Measurements from ENCODE around the gene SRPRB.
"Not testable (repeated sequence)": the region's sequence is repeated elsewhere in the genome, so short reads cannot be mapped to it uniquely, and the experiment has no call there.

SRPRB gene

DNA sequence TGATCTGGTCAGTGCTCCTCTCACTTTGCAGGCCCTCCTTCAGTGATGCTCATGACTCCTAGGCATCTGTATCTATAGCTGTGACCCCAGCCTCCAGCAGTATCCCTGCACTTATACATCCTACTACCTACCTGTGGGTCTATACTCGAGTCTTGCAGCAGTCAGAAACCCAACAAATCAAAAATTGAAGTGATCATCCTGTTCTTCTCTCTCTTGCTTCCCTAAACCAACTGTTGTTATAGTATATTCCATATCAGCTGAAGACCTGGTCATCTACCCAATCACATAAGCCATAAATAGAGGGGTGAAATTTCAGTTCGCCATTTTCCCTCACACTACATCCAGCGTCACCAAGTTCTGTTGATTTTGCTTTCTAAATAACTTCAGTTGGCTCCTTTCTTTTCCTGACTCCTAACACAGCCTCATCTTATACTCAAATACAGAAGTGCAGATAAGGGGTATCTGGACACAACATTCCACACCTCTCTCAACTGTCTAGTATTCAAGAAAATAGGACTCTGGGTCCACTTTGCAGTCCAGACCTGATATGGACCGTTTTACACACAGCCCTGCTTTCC, 25.9 kb upstream of the SRPRB start:
- no peak for DNase-seq

DNA sequence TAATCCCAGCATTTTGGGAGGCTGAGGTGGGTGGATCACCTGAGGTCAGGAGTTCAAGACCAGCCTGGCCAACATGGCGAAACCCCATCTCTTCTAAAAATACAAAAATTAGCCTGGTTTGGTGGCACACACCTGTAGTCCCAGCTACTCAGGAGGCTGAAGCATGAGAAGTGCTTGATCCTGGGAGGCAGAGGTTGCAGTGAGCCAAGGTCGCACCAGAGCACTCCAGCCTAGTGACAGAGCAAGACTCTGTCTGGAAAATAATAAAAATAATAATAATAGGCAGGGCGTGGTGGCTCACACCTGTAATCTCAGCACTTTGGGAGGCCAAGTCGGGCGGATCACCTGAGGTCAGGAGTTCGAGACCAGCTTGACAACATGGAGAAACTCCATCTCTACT, 24.9 kb upstream of the SRPRB start:
- DNase-seq: not testable (repeated sequence)

DNA sequence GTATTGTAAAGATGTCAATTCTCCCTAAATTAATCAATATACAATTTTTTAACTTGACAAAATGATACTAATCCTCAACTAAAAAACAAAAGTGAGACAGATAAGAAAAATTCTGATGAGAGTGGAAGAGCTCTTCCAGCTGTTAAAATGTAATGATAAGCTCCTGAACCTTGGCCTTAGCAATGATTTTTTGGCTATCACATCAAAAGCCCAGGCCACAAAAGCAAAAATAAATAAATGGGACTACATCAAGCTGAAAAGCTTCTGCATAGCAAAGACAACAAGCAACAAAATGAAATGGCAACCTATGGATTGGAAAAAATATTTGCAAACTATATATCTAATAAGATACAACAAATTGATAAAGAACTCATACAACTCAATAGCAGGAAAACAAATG, 24.0 kb upstream of the SRPRB start:
- DNase-seq: no peak

- DNase-seq: no peak
Observed at GRCh38 chr3:133782454-133782853, 23.2 kb upstream of the SRPRB start.

- DNase-seq: no peak
Observed at GRCh38 chr3:133783762-133784161, 21.9 kb upstream of the SRPRB start.

DNA sequence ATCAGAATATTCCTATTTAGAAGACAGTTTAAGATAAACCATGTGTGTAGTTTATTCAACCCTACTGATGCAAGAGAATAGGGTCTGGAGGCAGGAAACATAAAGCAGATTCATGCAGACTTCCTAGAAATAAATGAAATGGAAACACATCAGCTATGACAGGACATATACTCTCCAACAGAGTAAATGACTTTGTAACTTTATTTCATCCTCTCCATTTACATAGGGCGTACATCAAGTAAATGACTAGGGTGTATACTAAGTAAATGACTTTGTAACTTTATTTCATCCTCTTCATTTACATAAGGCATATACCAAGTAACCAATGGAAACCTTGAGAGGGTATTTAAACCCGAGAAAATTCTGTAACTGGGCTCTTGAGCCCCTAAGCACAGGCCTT, 17.6 kb upstream of the SRPRB start:
- DNase-seq: no peak

DNA sequence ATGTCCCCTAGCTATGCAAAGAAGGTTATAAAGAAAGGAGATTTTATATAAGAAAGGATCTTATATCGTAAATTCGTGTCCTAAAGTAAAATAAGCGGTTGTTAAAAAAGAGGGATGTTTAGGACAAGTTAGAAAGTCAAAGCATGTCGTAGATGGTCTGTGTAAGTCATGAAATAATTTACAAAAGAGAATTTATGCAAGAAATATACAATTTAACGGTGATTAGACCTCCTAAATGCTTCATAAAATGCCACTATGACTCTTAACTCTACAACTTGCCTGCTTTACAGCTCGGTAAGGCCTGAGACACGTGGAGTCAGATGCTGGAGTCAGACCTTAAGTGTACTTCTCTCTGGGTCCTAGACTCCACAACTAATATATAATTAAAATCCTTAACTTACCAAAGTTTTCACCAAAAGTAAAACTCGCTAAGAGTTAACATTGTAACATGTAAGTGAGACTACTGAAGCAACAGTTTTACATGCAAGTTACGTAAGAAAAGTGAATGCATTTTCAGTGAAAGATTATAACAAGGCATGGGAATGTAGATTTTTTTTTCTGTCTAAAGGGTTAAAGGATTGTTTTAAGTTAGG, 13.3 kb upstream of the SRPRB start:
- DNase-seq: no peak

DNA sequence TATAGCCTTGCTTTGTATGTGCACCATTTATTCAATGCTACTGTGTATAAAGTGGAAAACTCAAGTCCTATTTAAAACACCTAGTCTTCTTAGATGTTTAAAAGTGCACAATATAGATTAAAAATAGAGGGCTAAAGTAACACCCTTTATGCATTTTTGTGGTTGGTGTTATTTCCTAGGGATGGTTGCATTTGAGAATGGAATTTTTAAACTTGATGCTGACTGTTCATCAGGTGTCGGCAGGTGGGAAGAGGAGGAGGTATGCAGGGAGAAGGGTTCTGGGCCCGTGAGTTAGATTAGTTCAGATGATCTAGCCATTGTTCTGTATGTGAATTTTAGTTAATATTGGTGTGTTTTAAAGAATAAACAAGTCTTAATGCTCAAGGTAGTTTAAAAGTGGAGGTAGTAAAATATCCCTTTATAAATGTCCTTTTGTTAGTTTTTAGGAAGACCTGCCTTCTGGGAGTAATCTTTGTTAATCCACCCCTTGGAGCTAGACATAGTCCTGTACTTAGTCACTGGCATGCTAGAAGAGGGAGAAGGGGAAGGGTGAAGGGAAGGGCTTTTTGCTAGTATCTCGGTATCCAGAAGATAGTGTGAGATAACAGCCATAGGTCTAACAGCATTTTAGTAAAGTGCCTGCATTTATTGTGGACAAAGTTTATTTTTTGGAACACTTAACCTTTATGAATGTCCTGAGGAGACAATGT, 8.1 kb upstream of the SRPRB start:
- no peak for DNase-seq

- peak; percentile 37 for DNase-seq
Observed at GRCh38 chr3:133799794-133800585, 5.6 kb upstream of the SRPRB start.

DNA sequence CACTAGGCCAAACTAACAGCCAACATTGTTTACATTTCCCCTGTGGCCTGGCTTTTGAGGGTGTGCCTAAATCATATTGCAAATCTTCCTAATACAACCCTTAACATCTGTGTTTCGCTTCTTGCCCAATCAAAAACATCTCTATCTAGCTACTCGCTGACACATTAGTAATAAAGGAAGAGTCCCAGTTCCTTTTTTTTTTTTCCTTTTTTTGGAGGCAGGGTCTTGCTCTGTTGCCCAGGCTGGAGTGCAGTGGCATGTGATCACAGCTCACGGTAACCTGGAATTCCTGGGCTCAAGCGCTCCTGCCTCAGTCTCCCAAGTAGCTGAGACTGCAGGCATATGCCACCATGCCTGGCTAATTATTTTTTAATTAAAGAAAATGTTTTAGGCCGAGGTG, 2.1 kb upstream of the SRPRB start:
- DNase-seq: no peak

GRCh38 chr3:133804896-133805295, 719 bp upstream of the SRPRB start:
- DNase-seq: no peak

DNA sequence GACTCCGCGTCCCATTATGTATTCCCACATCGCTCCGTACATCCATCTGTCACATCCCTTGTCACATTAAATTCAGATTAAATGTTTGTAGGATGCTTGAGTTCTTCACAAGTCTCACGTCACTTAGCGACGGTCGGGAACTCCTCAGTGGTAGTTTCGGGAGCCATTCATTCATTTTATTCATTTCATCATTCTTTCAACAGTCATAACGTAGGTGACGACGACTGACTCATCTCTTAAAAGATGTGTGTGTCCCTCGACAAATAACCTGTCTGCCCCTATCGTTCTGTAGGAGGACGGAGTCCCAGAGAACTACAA, 272 bp upstream of the SRPRB start:
- DNase-seq: no peak

- DNase-seq: no peak
Observed at GRCh38 chr3:133812872-133813271, 7.3 kb downstream of the SRPRB start.

DNA sequence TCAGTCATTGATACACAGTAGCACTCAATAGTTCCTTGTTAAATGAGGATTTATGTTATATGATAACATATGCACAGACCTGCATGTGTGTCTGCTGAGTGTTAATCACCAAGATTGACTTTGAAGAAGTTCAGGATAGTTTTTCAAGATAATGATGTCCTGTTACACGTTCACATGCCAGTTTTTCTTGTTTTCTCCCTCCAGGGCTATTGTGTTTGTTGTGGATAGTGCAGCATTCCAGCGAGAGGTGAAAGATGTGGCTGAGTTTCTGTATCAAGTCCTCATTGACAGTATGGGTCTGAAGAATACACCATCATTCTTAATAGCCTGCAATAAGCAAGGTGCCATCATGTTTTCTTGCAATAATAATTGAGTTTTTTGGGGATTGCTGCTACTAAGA, 9.8 kb downstream of the SRPRB start:
- DNase-seq: no peak

GRCh38 chr3:133820129-133820528, 14.5 kb downstream of the SRPRB start:
- no peak for DNase-seq

DNA sequence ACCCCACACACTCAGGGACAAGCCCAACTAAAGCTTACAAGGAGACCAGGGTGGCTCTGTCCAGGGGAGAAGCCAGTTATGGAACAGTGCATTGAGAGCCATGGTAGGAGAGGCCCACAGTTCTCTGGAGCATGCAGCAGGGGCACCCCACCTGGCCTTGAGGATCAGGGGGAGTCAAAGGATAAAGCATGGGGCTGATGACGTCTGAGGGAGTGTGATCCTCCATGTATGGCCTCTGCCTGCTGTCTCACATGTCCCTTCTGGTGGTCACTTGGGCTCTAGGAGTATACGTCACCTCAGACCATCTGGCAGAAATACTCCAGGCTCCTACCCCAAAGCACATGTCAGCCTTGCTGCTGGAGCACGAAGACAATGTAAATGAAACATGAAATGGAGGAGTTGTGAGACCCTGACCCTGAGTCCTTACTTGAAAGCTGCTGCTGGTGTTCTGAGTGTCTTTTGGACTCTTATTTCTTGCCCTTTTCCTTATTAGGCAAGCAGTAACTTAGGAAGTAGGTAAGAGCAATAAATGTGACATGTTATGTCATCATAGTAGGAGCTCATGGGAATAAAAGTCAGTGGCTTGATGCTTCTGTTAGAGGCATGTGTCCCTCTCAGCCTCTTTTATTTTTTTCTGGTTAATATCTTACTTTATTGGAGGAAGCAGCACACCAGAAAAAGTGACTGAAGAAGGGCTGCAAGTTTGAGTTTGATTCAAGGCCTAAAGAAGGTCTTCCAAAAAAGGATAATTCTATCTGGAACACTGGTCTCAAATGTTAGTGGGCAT, 15.5 kb downstream of the SRPRB start:
- DNase-seq: no peak

- no peak for DNase-seq
Observed at GRCh38 chr3:133821767-133822638, 16.4 kb downstream of the SRPRB start.

DNA sequence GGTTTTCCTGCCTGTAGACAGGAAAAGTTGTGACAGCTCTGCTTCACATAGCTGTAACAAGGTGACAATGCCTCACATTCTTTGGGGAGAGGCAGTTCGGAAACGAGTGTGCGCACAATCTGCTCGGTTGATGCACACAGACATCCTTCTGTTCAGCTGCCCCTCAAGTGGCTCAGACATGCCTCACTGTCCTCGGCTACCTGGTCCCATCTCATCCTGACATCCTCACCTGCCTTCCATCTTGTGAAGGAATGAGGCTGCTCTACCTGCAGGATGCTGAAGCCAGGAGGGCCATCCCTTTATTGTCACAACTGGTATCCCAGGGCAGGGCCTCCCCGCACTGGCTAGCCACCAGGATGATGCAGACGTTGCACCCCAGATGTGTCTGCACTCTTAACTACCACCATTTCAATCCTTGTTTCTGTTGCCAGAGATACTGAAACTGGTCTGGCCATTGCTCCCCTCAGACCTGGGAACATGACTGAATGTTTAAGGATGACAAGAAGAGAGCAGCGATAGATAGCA, 19.4 kb downstream of the SRPRB start:
- DNase-seq: no peak

- no peak for DNase-seq
Observed at GRCh38 chr3:133825969-133826727, 20.5 kb downstream of the SRPRB start.

- no peak for DNase-seq
Observed at GRCh38 chr3:133827136-133827535, 21.5 kb downstream of the SRPRB start.

DNA sequence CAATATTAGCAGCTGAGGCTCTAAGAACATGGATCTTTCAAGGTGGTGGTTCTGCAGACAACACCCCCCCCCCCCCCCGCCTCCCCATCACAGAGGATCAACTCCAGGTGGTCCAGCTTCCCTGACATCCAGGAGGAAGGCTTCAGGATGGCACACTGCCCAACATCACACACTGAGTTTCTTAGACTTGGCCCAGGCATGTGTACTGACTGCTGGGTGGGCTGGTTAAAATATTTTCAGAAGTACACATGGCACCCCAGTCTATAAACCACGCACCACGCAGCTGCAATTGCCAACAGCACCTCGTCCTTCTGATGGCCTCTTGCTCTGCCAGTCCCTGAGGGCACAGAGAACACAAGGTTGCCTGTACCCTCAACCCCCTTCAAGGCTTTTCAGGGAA, 22.1 kb downstream of the SRPRB start:
- DNase-seq: no peak

Data from right hindlimb (tissue), 1 donor.